HG03280 (cell line): Measurements from ENCODE around the gene GFI1B.
"Not testable (repeated sequence)": the region's sequence is repeated elsewhere in the genome, so short reads cannot be mapped to it uniquely, and the experiment has no call there.

Source experiments
- ATAC-seq: cut with Tn5 transposase; IDR thresholded peaks from one replicate; pipeline ENCODE4 v1.9.1; 2021; ENCODE audit warnings: mild to moderate bottlenecking, moderate library complexity; ENCODE audit not compliant: unreplicated experiment

GFI1B gene

GRCh38 chr9:132990781-132991180 is 12.3 kb downstream of the GFI1B start:
- no peak for ATAC-seq

- no peak for ATAC-seq
Measured at GRCh38 chr9:132991351-132992300, 13.1 kb downstream of the GFI1B start.

GRCh38 chr9:132993511-132993939 is 15.0 kb downstream of the GFI1B start:
- ATAC-seq = no peak

- no peak for ATAC-seq
Measured at GRCh38 chr9:132994410-132995120, 16.1 kb downstream of the GFI1B start.

GRCh38 chr9:132995121-132995420 is 16.6 kb downstream of the GFI1B start:
- ATAC-seq = no peak

- no peak for ATAC-seq
Measured at GRCh38 chr9:132995879-132996278, 17.4 kb downstream of the GFI1B start.

- no peak for ATAC-seq
Measured at GRCh38 chr9:132996526-132996925, 18.0 kb downstream of the GFI1B start.

GRCh38 chr9:132997591-132997990 is 19.1 kb downstream of the GFI1B start:
- ATAC-seq = no peak

GRCh38 chr9:132998221-132998620 is 19.7 kb downstream of the GFI1B start:
- ATAC-seq = not testable (repeated sequence)

GRCh38 chr9:132998831-132999635 is 20.5 kb downstream of the GFI1B start:
- no peak for ATAC-seq

GRCh38 chr9:133002147-133003070 is 23.9 kb downstream of the GFI1B start:
- ATAC-seq = no peak

GRCh38 chr9:133003071-133003461 is 24.6 kb downstream of the GFI1B start:
- ATAC-seq = no peak

- ATAC-seq = no peak
Measured at GRCh38 chr9:133003671-133004090, 25.2 kb downstream of the GFI1B start.

- no peak for ATAC-seq
Measured at GRCh38 chr9:133004091-133004998, 25.9 kb downstream of the GFI1B start.

GRCh38 chr9:133004999-133005760 is 26.7 kb downstream of the GFI1B start:
- no peak for ATAC-seq

- no peak for ATAC-seq
Measured at GRCh38 chr9:133005957-133006356, 27.5 kb downstream of the GFI1B start.

GRCh38 chr9:133006731-133007352 is 28.3 kb downstream of the GFI1B start:
- ATAC-seq = no peak

GRCh38 chr9:133008406-133008805 is 29.9 kb downstream of the GFI1B start:
- no peak for ATAC-seq
